Endothelial cell of umbilical vein (primary cell): ENCODE data around the gene GLMN. TPM values are rescaled to one million over a fixed set of nuclear protein-coding genes. Genes with fewer than 3 reads are reported as not detected.

Experiments
- BruUV-seq: library from RNA; stranded (reverse); fragments of 400-500 nt; replicated peaks from 2 replicates; lab custom pipeline; 2021; lab: Mats Ljungman, UMichigan
- CTCF ChIA-PET: fragments of 300-600, 350-600 bp; sonication (Branson Sonifier 250); formaldehyde crosslinking; loops from one replicate; lab custom pipeline; 2021; ENCODE audit warnings: antibody characterized with exemption, inconsistent platforms; lab: Charles Lee
- POLR2A ChIA-PET: fragments of 300-600, 350-600 bp; sonication (Branson Sonifier 250); formaldehyde crosslinking; loops from one replicate; lab custom pipeline; 2021; ENCODE audit warnings: antibody characterized with exemption, inconsistent platforms; lab: Charles Lee
- DNase-seq: peaks from one replicate; pipeline ENCODE4 v3.0.0-alpha.2; 2011; ENCODE audit warnings: low read depth, low spot score
- FAIRE-seq: peaks from 2 replicates; lab custom pipeline; 2011; peaks lifted over from hg19 to GRCh38; lab: Jason Lieb, UNC
- H2AFZ ChIP-seq: 2 replicates; pipeline ENCODE4 v1.6.0; 2012; ENCODE audit warnings: low read depth, low read length, control low read depth, inconsistent platforms
- H3K27ac ChIP-seq: 2 replicates; pipeline ENCODE4 v1.5.1; 2011; ENCODE audit warnings: low read depth, mild to moderate bottlenecking, control low read depth, low read length, moderate library complexity; ENCODE audit not compliant: insufficient read depth
- H3K27me3 ChIP-seq, 2 experiments: 2 replicates each; pipeline versions ENCODE4 v1.6.0 to v1.6.1; 2011; ENCODE audit warnings: low read length in 2 of 2, mixed read lengths in 1 of 2; ENCODE audit not compliant: control insufficient read depth in 2 of 2, insufficient read depth in 2 of 2
- H3K36me3 ChIP-seq, 2 experiments: 2 replicates in 1 of 2; 3 replicates in 1 of 2; pipeline ENCODE4 v1.5.1; 2011; ENCODE audit warnings: low read length in 2 of 2, mild to moderate bottlenecking in 1 of 2, moderate library complexity in 1 of 2; ENCODE audit not compliant: control insufficient read depth in 2 of 2, insufficient read depth in 2 of 2; ENCODE audit errors: extremely low read depth in 1 of 2
- H3K4me1 ChIP-seq: 3 replicates; pipeline ENCODE4 v1.5.1; 2011; ENCODE audit warnings: mild to moderate bottlenecking, low read length; ENCODE audit not compliant: control insufficient read depth, insufficient read depth; ENCODE audit errors: extremely low read depth
- H3K4me2 ChIP-seq: 2 replicates; pipeline ENCODE4 v1.6.1; 2011; ENCODE audit warnings: low read length, control low read depth, mixed read lengths; ENCODE audit not compliant: insufficient read depth
- H3K4me3 ChIP-seq, 3 experiments: fragments of 200-600 bp in 1 of 3; sonication (generic), shearing (Covaris generic) in 1 of 3; replicated peaks in 1 of 3; 2 replicates each; pipeline ENCODE4 v1.5.1; 2011 to 2016; ENCODE audit warnings: control low read depth in 3 of 3, low read length in 3 of 3, mild to moderate bottlenecking in 2 of 3, inconsistent platforms in 1 of 3, low read depth in 1 of 3, moderate library complexity in 1 of 3; ENCODE audit not compliant: insufficient read depth in 1 of 3
- H3K79me2 ChIP-seq: 2 replicates; pipeline ENCODE4 v1.6.0; 2012; ENCODE audit warnings: low read length, inconsistent platforms; ENCODE audit not compliant: control insufficient read depth, insufficient read depth
- H3K9ac ChIP-seq: replicated peaks from 2 replicates; pipeline ENCODE3; 2011; ENCODE audit warnings: low read length, control low read depth; ENCODE audit not compliant: insufficient read depth; ENCODE audit errors: extremely low read depth
- H3K9me1 ChIP-seq: replicated peaks from 3 replicates; pipeline ENCODE4 v1.6.0; 2011; ENCODE audit warnings: mild to moderate bottlenecking, low read length; ENCODE audit not compliant: control insufficient read depth, insufficient read depth; ENCODE audit errors: extremely low read depth
- H3K9me3 ChIP-seq: replicated peaks from 2 replicates; pipeline ENCODE4 v1.5.1; 2012; ENCODE audit warnings: low read length, inconsistent platforms; ENCODE audit not compliant: control insufficient read depth, insufficient read depth
- H4K20me1 ChIP-seq: replicated peaks from 2 replicates; pipeline ENCODE3; 2011; ENCODE audit warnings: mild to moderate bottlenecking, low read length; ENCODE audit not compliant: control insufficient read depth, insufficient read depth; ENCODE audit errors: extremely low read depth
- EZH2 ChIP-seq: IDR thresholded peaks from 2 replicates; pipeline ENCODE4 v1.6.1; 2012; ENCODE audit warnings: borderline replicate concordance, low read depth, mild to moderate bottlenecking, moderate library complexity, low read length, inconsistent platforms; ENCODE audit not compliant: severe bottlenecking
- FOS ChIP-seq: IDR thresholded peaks from 2 replicates; pipeline ENCODE4 v1.6.1; 2011; ENCODE audit warnings: mild to moderate bottlenecking, low read length, moderate library complexity, borderline replicate concordance; ENCODE audit not compliant: insufficient read depth
- GATA2 ChIP-seq: IDR thresholded peaks from 2 replicates; pipeline ENCODE4 v1.7.0; 2011; ENCODE audit warnings: low read depth, mild to moderate bottlenecking, moderate library complexity, mixed read lengths, low read length; ENCODE audit not compliant: insufficient read length, insufficient read depth
- dilution Hi-C: fragments of 300-500 bp; cut with MboI; formaldehyde crosslinking; loops from one replicate; pipeline ENCODE4 v1.15.0; 2019; ENCODE audit warnings: low sequenced_read_pairs; ENCODE audit not compliant: extremely low pct_ligation_motif_present
- intact Hi-C: fragments of 100-400 bp; cut with micrococcal nuclease; formaldehyde crosslinking; loops from one replicate; pipeline ENCODE4 v1.10.0; 2022
- polyA plus RNA-seq, 4 experiments: library from polyadenylated mRNA; depleted of rRNA in 3 of 4; stranded (reverse) in 3 of 4; unstranded in 1 of 4; fragments of >200 nt; gene quantifications; 2 replicates each; pipeline versions ENCODE4 v1.2.1 to v1.2.3, GENCODE V29; 2011 to 2012; ENCODE audit warnings: missing spikeins in 1 of 4
- total RNA-seq: library from RNA; stranded (reverse); gene quantifications from 2 replicates; pipeline ENCODE4 v1.2.3, GENCODE V29; 2021
- TF ChIP-seq, protein P1 (sequence below): IDR thresholded peaks from 2 replicates; pipeline ENCODE4 v1.6.1; 2011; ENCODE audit not compliant: insufficient read depth, insufficient read length
- TF ChIP-seq, protein P2 (sequence below), 2 donors: IDR thresholded peaks; 1 replicate in 1 of 2; 2 replicates in 1 of 2; pipeline ENCODE4 v1.5.1; 2011; ENCODE audit warnings: low read length in 2 of 2, mild to moderate bottlenecking in 2 of 2, moderate library complexity in 2 of 2, control low read depth in 1 of 2, inconsistent platforms in 1 of 2, low read depth in 1 of 2; ENCODE audit not compliant: insufficient read depth in 1 of 2; ENCODE audit errors: extremely low read depth in 1 of 2

GLMN gene
- total and polyA plus RNA-seq, 2 donors (not counting 3 experiments of a cell fraction or from before 2014, with no cell fraction given) = 2.4 to 13.2 TPM

DNA sequence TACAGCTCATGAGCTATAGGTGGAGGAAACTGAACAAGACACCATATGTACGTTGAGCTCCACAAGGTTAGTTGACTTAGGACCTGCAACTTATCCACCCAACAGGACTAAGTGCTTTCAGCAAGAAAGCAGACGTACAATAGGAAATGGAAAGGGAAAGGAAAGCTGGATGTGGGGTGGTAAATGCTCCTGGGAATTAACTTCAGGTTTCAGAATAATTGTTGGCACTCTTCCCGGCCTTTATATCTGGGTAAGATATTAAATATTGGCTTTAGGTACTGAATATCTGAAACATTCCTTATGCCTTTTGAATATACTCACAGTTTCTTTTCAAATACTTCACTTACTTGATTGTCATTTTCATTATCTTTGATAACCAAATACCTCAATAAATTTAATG lies 36.3 kb downstream of the GLMN start:
- Histone ChIP-seq H3K36me3 (no peaks in the 10 kb centered on the region), H3K27me3 (no peaks in the 10 kb centered on the region), H3K9me1 (no peaks in the 10 kb centered on the region), H3K27ac (no peak overlapping the region), H3K9me3 (no peaks in the 10 kb centered on the region), H3K9ac (no peak overlapping the region), H2AFZ (no peak overlapping the region), H4K20me1 (no peaks in the 10 kb centered on the region), H3K4me1 (no peaks in the 10 kb centered on the region), H3K79me2 (no peaks in the 10 kb centered on the region), H3K4me2 (no peak overlapping the region), H3K4me3 (no peak overlapping the region)
- ChIA-PET POLR2A (interaction anchor here (0.5 kb wide), 1 partner anchor 705 kb away, joined by 4 read pairs; no protein-coding TSS in a partner anchor), CTCF (interaction anchor here (1.2 kb wide), 1 partner anchor 29 kb away, joined by 7 read pairs; no protein-coding TSS in a partner anchor)
- intact Hi-C loops = no loop called here
- DNase-seq (no peak), FAIRE-seq (no peak)
- no TSS peak for BruUV-seq
- TF ChIP-seq, protein P1, sequence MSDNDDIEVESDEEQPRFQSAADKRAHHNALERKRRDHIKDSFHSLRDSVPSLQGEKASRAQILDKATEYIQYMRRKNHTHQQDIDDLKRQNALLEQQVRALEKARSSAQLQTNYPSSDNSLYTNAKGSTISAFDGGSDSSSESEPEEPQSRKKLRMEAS = no peak
- no peak for TF ChIP-seq GATA2
- TF ChIP-seq, protein P2, sequence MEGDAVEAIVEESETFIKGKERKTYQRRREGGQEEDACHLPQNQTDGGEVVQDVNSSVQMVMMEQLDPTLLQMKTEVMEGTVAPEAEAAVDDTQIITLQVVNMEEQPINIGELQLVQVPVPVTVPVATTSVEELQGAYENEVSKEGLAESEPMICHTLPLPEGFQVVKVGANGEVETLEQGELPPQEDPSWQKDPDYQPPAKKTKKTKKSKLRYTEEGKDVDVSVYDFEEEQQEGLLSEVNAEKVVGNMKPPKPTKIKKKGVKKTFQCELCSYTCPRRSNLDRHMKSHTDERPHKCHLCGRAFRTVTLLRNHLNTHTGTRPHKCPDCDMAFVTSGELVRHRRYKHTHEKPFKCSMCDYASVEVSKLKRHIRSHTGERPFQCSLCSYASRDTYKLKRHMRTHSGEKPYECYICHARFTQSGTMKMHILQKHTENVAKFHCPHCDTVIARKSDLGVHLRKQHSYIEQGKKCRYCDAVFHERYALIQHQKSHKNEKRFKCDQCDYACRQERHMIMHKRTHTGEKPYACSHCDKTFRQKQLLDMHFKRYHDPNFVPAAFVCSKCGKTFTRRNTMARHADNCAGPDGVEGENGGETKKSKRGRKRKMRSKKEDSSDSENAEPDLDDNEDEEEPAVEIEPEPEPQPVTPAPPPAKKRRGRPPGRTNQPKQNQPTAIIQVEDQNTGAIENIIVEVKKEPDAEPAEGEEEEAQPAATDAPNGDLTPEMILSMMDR (IDR thresholded peaks at IDR 0.05; ENCODE audit: extremely low read depth in 1 of 2, insufficient read depth in 1 of 2, low read depth in 1 of 2, low read length in 2 of 2) = no peak
- no peak for TF ChIP-seq FOS
- dilution Hi-C loops = no loop called here

DNA sequence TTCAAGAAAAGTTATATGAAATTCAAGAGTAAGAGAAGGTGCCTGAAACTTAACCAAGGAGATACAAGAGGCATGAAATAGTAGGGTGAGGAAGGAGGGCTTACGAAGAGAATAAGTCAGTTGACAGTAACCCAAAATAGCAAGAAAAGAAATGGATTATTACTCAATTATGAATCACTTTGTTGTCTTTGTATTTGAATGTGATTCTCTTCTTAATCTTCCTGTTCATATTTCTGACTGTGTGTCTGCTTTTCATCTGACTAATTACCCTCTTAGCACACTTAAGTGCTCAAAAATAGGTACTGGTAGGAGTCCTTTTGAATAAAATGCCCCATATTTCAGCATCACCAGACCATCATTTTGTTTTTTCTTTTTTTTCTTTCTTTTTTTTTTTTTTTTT lies 39.4 kb downstream of the GLMN start:
- Histone ChIP-seq H3K4me2 (no peak overlapping the region), H3K79me2 (no peaks in the 10 kb centered on the region), H3K9me3 (no peaks in the 10 kb centered on the region), H3K9ac (no peak overlapping the region), H3K36me3 (no peaks in the 10 kb centered on the region), H3K9me1 (no peaks in the 10 kb centered on the region), H3K27ac (no peak overlapping the region), H3K4me1 (no peaks in the 10 kb centered on the region), H2AFZ (no peak overlapping the region), H4K20me1 (no peaks in the 10 kb centered on the region), H3K4me3 (no peak overlapping the region), H3K27me3 (no peaks in the 10 kb centered on the region)
- DNase-seq (no peak), FAIRE-seq (no peak)
- TF ChIP-seq EZH2 = no peak
- TF ChIP-seq FOS = peak; percentile 12
- TF ChIP-seq, protein P2 (IDR thresholded peaks at IDR 0.05; ENCODE audit: extremely low read depth in 1 of 2, insufficient read depth in 1 of 2, low read depth in 1 of 2, low read length in 2 of 2) = no peak
- BruUV-seq = no TSS peak
- POLR2A ChIA-PET = interaction anchor here (0.6 kb wide), 1 partner anchor 623 kb away, joined by 3 read pairs; no protein-coding TSS in a partner anchor
- dilution Hi-C loops (no loop called here), intact Hi-C loops (no loop called here)
- CTCF ChIA-PET = no interaction called here
